Omental fat pad (tissue), 4 donors: ENCODE results near the gene OR10J5. TPM values are rescaled to one million over a fixed set of nuclear protein-coding genes. Genes with fewer than 3 reads are reported as not detected.
"Not testable (repeated sequence)": the region's sequence is repeated elsewhere in the genome, so short reads cannot be mapped to it uniquely, and the experiment has no call there.

Experiments
- ATAC-seq: fragments of 150-250 bp; one replicate; pipeline ENCODE4 v1.9.1; 2016; ENCODE audit warnings: mild to moderate bottlenecking, moderate library complexity; ENCODE audit not compliant: low FRiP score
- DNase-seq: peaks from one replicate; pipeline ENCODE4 v3.0.0-alpha.2; 2019; ENCODE audit warnings: low spot score
- total RNA-seq, 4 donors: library from RNA; depleted of rRNA; stranded (reverse); fragments of >200 nt; gene quantifications; one replicate each; pipeline ENCODE4 v1.1.0, GENCODE V29; 2016
- TF ChIP-seq, protein P1 (sequence below), 3 donors: fragments of 450-650 bp; IDR thresholded peaks; one replicate each; pipeline ENCODE4 v1.5.1; 2016 to 2017; ENCODE audit warnings: antibody characterized with exemption in 3 of 3, mild to moderate bottlenecking in 3 of 3, moderate library complexity in 2 of 3

The OR10J5 gene
- total RNA-seq, 4 donors from 2014 or later, result not detected

DNA sequence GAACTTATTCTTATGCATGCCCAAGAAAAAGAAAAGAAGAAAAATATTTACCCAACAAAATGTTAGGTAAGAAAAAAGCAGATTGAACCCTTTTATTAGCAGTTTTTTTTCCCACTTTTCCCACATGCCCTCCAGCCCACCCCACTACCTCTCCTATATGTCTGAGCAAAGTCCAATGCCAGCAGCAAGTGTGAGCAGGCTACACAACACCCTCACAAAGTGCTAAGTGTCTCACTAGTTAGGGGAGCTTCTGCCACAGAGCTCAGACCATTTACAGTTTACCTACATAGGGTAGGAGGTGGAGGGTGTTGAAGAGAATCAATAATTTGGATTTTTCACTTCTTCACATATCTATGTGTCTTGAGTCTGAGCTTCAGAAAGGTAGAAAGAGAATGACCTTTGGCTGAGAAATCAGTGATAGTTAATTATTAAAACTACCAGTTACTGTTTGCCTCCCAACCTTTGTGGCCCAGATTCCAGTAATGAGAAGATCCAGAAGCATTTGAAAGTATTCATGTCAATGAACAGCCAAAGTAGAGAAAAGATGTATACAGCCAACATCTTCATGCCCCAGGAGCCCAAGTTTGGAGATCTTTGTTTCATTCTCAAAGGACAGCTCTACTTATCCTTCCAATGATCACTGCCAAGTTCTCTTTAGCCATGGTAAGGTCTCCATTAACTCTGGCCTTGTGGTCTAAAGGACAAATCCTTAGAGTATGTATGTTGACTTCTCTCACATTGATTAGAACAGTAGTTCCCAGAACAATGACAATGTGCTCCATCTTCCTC lies 26.2 kb downstream of the OR10J5 start:
- ATAC-seq (no peak), DNase-seq (no peak)
- TF ChIP-seq, protein P1, sequence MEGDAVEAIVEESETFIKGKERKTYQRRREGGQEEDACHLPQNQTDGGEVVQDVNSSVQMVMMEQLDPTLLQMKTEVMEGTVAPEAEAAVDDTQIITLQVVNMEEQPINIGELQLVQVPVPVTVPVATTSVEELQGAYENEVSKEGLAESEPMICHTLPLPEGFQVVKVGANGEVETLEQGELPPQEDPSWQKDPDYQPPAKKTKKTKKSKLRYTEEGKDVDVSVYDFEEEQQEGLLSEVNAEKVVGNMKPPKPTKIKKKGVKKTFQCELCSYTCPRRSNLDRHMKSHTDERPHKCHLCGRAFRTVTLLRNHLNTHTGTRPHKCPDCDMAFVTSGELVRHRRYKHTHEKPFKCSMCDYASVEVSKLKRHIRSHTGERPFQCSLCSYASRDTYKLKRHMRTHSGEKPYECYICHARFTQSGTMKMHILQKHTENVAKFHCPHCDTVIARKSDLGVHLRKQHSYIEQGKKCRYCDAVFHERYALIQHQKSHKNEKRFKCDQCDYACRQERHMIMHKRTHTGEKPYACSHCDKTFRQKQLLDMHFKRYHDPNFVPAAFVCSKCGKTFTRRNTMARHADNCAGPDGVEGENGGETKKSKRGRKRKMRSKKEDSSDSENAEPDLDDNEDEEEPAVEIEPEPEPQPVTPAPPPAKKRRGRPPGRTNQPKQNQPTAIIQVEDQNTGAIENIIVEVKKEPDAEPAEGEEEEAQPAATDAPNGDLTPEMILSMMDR (IDR thresholded peaks at IDR 0.05), result no peak

DNA sequence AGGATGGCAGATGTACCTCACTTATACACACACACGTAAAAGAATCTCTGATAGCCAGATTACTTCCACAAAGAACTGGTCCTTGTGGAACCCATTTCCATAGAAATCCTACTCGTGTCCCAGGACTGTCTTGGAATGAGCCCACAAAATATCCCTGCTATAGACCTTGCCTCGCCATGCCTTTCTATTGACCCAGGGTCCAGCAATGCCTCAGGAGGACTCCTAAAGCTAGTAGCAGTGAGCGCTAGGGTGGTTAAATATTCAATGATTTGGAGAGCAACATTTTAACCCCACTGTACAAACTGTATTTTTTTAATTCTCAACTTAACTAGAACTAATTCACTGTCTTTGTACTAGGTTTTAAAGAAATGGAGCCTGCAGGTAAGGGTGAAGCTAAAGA lies 26.9 kb downstream of the OR10J5 start:
- TF ChIP-seq, protein P1 (IDR thresholded peaks at IDR 0.05), result no peak
- DNase-seq, result no peak
- no peak for ATAC-seq

DNA sequence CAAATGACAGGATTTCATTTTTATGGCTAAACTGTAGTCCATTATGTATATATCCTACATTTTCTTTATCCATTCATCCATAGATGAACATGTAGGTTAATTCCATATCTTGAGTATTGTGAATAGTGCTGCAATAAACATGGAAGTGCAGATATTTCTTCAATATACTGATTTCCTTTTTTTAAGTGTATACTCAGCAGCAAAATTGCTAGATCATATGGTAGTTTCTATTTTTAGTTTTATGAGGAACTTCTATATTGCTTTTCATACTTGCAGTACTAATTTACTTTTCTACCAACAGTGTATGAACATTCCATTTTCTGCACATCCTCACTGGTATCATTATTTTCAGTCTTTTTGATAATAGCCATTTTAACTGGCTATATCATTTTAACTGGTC lies 30.1 kb downstream of the OR10J5 start:
- no peak for DNase-seq
- TF ChIP-seq, protein P1 (IDR thresholded peaks at IDR 0.05), result no peak
- ATAC-seq, result no peak

DNA sequence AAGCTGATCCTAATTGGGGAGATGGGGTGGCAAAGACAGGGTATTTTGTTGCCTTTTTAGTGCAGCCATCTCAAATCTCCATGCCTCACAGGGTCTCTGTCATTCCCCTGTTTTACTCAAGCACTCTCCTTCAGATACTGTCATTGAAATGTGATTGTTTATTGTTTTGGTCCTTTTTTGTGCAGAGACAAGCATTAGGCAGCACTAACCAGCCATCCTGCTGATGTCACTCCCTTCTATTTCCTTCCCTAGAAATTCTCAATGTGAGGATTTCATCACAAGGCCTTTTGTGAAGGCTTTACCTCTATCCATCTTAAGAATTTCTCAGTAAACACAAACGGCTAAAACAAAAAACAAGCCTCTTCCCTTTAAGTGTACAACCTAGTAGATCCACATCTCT lies 34.7 kb downstream of the OR10J5 start:
- DNase-seq (no peak), ATAC-seq (no peak)
- TF ChIP-seq, protein P1 (IDR thresholded peaks at IDR 0.05), result no peak

DNA sequence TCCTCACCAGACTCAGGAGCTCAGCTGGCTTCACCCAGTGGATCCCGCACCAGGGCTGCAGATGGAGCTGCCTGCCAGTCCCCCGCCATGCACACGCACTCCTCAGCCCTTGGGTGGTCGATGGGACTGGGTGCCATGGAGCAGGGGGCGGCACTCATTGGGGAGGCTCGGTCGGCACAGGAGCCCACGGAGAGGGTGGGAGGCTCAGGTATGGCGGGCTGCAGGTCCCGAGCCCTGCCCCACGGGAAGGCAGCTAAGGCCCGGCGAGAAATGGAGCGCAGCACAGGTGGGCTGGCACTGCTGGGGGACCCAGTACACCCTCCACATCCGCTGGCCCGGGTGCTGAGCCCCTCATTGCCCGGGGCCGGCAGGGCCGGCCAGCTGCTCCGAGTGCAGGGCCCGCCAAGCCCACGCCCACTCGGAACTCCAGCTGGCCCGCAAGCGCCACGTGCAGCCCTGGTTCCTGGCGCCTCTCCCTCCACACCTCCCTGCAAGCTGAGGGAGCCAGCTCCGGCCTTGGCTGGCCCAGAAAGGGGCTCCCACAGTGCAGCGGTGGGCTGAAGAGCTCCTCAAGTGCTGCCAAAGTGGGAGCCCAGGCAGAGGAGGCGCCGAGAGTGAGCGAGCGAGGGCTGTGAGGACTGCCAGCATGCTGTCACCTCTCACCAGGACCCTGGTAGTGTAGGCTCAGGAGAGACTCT lies 41.1 kb downstream of the OR10J5 start:
- not testable (repeated sequence) for DNase-seq, ATAC-seq

DNA sequence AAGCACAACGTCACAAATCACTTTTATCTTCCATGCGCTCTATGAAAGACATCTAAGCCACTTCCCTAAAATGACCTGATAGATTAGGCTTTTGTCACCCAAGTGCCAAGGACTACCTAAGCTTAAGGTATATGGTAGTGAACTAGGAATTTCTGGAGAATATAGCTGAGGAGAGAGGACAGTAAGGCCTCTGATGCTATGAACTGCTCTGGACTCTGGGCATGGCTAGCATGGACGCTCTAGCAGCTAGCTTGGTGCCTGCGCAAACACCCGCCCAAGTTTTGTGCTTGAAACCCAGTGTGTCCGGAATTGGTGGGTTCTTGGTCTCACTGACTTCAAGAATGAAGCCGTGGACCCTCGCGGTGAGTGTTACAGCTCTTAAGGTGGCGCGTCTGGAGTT lies 42.5 kb downstream of the OR10J5 start:
- ATAC-seq (no peak), DNase-seq (no peak)
- TF ChIP-seq, protein P1 (IDR thresholded peaks at IDR 0.05), result no peak

DNA sequence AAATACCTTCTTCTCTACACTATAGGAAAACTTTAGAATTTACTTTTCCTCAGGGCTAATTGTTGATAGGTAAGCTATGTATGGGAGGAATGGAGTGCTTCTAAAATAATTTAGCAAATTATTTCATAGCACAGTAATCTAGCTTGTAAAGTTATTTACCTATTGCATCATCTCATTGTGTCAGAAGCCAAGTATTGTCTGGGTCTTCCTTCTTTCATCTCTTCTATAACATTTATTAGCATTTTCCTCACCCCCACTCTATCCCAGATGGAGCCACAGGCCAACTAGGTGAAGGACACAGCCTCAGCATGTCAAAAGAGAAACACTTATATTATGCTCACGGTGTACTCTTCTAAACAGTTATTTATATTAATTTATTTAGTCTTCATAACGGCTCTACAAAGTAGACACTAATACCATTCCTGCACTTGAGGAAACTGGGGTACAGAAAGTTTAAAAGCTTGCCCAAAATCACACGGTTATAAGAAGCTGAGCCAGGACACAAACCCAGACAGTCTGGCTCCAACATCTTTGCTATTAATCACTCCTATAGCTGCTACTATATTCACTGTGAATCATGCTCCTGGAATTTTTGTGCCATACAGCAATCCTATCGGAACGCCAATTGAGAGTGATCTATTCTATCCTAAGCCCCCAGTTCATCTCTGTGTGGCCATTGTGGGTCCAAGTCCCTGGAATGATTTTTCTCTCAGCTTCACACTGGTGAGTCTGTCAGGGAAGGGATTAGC lies 43.1 kb downstream of the OR10J5 start:
- no peak for ATAC-seq
- DNase-seq, result no peak
- TF ChIP-seq, protein P1 (IDR thresholded peaks at IDR 0.05), result no peak
